K562 (cell line): ENCODE data around the gene UNC93B1. TPM values are rescaled to one million over a fixed set of nuclear protein-coding genes. Genes with fewer than 3 reads are reported as not detected.

Experiments used
- ZNF318 ChIP-seq, 2 experiments: fragments of 450-650 bp; IDR thresholded peaks; 2 replicates each; pipeline ENCODE4 v1.6.1; 2016; ENCODE audit warnings: mild to moderate bottlenecking in 2 of 2, borderline replicate concordance in 1 of 2, low read depth in 1 of 2, moderate library complexity in 1 of 2
- polyA plus RNA-seq, 8 experiments: library from polyadenylated mRNA; depleted of rRNA in 4 of 8; stranded (reverse) in 5 of 8; unstranded in 3 of 8; fragments of >200 nt; fragmentation: Nextera tagmentation in 2 of 8; fragmentation: Illumina TruSeq in 1 of 8; extraction: Ambion mirVana in 2 of 8; extraction: Trizol in 1 of 8; gene quantifications; 2 replicates each; pipeline versions ENCODE4 v1.2.1 to v1.2.3, GENCODE V29; 2011 to 2014; ENCODE audit warnings: inconsistent platforms in 1 of 8, missing spikeins in 1 of 8
- total RNA-seq, 7 experiments: library from RNA; depleted of rRNA in 6 of 7; stranded (reverse); fragments of >200 nt in 6 of 7; fragmentation: Illumina TruSeq in 2 of 7; extraction: Trizol in 2 of 7; gene quantifications; 2 replicates each; pipeline versions ENCODE4 v1.2.1 to v1.2.3, GENCODE V29; 2011 to 2021; ENCODE audit warnings: low replicate concordance in 1 of 7

The UNC93B1 gene
- total and polyA plus RNA-seq, 9 of the 15 experiments (the other 6 are each of a cell fraction or from before 2014, with no cell fraction given), result 0.10 to 13.6 (median 6.5) TPM

GRCh38 chr11:68002938-68003845, 705 bp downstream of the UNC93B1 start (continued):
- no peak for TF ChIP-seq ZNF318 (IDR thresholded peaks at IDR 0.05; ENCODE audit: borderline replicate concordance in 1 of 2, low read depth in 1 of 2)
